Left ventricle myocardium superior (tissue), 1 donor: Measurements from ENCODE around the gene KLHL10. TPM values are rescaled to one million over a fixed set of nuclear protein-coding genes. Genes with fewer than 3 reads are reported as not detected.
A peak's percentile ranks its signal among the peaks of the same experiment; 100 is the strongest.
"Not testable (repeated sequence)": the region's sequence is repeated elsewhere in the genome, so short reads cannot be mapped to it uniquely, and the experiment has no call there.

Experiments
- ATAC-seq: fragments of 200-7000 bp; cut with Tn5 transposase; one replicate; pipeline ENCODE4 v1.9.1; 2020; ENCODE audit warnings: mild to moderate bottlenecking, moderate library complexity
- DNase-seq: peaks from one replicate; pipeline ENCODE4 v3.0.0-alpha.2; 2020
- intact Hi-C: fragments of 100-400 bp; cut with micrococcal nuclease; formaldehyde crosslinking; loops from one replicate; pipeline ENCODE4 v1.11.0; 2022
- total RNA-seq: library from RNA; stranded (reverse); fragmentation: NEBNext Ultra II Directional; extraction: Animal tissue kit (Norgen Biotek cat#: 25700); gene quantifications from one replicate; pipeline ENCODE4 v1.2.1, GENCODE V29; 2021
- donor health status: DM: no; HTN: yes; CAD: no; lungs with severe emphysema.

Gene KLHL10
- total RNA-seq, 1 donor from 2014 or later, result 0.12 TPM

DNA sequence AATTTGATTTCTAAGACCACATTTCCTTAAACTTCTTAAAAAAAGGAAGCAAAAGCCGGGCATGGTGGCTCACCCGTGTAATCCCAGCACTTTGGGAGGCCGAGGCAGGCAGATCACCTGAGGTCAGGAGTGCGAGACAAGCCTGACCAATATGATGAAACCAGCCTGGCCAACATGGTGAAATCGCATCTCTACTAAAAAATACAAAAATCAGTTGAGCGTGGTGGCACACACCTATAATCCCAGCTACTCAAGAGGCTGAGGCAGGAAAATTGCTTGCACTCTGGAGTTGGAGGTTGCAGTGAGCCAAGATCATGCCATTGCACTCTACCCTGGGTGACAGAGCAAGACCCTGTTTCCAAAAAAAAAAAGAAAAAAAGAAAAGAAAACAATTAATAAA, 3.2 kb downstream of the KLHL10 start:
- ATAC-seq, intact Hi-C loops, DNase-seq: not testable (repeated sequence)

DNA sequence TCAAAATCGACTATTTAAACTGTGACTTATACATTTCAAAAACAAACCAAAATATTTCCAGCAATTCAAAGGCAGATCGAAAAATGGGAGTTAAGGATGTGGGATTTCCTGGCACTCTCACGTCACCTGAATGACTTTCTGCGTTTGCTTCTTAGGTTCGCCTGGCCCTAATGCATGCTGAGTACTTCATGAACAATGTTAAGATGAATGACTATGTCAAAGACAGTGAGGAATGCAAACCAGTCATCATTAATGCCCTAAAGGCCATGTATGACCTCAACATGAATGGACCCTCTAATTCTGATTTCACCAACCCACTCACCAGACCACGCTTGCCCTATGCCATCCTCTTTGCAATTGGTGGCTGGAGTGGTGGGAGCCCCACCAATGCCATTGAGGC, 7.3 kb downstream of the KLHL10 start:
- ATAC-seq, result no peak
- intact Hi-C loops, result no loop called here

GRCh38 chr17:41848788-41849187, 11.2 kb downstream of the KLHL10 start:
- no peak for ATAC-seq
- intact Hi-C loops, result no loop called here
- no peak for DNase-seq

More for the DNA sequence above, 7.3 kb downstream of the KLHL10 start:
- no peak for DNase-seq

- DNase-seq (no peak), ATAC-seq (no peak)
- intact Hi-C loops, result no loop called here
Observed at GRCh38 chr17:41849251-41849990, 11.8 kb downstream of the KLHL10 start.

DNA sequence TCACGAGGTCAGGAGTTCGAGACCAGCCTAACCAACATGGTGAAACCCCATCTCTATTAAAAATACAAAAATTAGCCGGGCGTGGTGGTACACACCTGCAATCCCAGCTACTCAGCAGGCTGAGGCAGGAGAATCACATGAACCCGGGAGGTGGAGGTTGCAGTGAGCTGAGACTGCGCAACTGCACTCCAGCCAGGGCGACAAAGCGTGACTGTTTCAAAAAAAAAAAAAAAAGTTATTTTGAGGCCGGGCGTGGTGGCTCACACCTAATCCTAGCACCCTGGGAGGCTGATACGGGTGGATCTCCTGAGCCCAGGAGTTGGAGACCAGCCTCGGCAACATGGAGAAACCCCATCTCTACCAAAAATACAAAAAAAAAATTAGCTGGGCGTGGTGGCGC, 13.8 kb downstream of the KLHL10 start:
- intact Hi-C loops, DNase-seq, ATAC-seq: not testable (repeated sequence)

DNA sequence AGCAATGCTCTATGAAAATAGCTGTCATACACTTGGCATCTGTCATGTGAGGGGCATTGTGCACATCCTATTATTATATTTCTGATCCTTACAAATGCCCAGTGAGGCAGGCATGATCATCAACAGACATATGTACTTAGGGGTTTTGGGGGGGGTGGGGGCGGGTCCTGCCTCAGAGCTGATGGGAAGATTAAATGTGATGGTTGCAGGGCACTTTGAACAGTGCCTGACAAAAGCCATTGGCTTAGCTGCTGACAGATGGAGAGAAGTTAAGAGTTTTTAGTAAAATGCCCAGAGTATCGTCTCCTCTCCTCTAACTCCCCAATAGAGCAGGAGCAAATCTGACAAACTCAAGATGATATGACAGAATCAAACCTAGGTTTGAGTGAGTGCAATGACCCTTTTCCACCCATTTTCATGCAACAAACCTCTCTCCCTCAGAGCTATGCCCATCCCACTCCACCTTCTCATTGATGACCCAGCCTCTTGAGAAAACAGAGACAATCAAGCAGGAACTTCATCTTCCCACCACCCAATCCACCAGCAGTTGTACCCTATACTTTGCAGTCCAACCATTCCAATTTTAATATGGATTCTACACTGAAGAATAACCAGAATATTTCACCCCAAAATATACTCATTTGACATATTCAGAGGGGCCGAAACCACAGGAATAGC, 22.8 kb downstream of the KLHL10 start:
- intact Hi-C loops, result no loop called here
- ATAC-seq, result no peak
- no peak for DNase-seq

DNA sequence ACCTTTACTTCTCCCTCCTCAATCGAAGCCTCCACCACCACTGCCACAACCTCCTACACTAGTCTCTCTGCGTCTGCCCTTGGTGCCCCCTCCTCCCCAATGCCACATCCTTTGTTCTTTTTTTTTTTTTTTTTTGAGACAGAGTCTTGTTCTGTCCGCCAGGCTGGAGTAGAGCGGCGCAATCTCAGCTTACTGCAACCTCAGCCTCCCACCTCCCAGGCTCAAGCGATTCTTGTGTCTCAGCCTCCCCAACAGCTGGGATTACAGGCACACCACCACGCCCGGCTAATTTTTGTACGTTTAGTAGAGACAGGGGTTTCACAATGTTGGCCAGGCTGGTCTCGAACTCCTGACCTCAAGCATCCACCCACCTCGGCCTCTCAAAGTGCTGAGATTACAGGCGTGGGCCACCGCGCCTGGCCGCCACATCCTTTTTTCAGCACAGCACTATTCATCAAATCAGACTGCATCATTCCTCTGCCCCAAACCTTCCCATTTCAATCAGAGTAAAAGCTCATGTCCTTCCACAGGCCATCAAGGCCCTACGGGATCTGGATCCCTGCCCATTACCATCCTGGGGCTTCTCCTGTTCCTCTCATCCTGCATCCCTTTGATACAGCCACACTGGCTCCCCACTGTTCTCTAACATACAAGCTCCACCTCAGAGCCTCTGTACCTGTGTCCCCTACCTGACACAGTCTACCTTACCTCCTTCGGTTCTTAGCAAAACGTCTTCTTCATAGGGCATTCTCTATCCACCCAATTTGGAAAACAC, 25.6 kb downstream of the KLHL10 start:
- DNase-seq (no peak), ATAC-seq (no peak)
- intact Hi-C loops, result no loop called here

GRCh38 chr17:41864498-41864835, 26.8 kb downstream of the KLHL10 start:
- intact Hi-C loops, result no loop called here
- DNase-seq (no peak), ATAC-seq (peak; percentile 67)

GRCh38 chr17:41864836-41865595, 27.4 kb downstream of the KLHL10 start, which contains the start of gene KLHL11:
Gene KLHL11 (minus strand): TSS chr17:41865423. CDS start chr17:41865370, 53 bp downstream.
- peak; percentile 99 for ATAC-seq
- peak; percentile 94 for DNase-seq
- intact Hi-C loops, result no loop called here

DNA sequence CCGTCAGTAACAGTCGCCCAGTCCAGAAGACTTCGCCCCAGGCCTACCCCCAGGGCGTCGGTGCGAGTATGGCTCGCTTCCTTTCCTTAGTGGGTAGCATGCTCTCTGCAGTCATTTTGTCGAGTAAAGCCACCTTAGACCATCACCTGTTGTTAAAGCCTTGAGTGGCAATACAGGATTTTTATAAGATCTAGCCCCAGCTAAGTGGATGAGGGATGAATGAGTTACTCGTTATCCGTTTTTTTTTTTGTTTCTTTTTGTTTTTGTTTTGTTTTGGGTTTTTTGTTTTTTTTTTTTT, 27.9 kb downstream of the KLHL10 start:
- ATAC-seq (no peak), DNase-seq (no peak)
- intact Hi-C loops, result no loop called here

GRCh38 chr17:41868568-41868967, 30.9 kb downstream of the KLHL10 start:
- no peak for DNase-seq
- intact Hi-C loops, result no loop called here

GRCh38 chr17:41869426-41869825, 31.8 kb downstream of the KLHL10 start:
- no peak for DNase-seq
- intact Hi-C loops, result no loop called here
- ATAC-seq, result no peak

More at GRCh38 chr17:41868568-41868967, 30.9 kb downstream of the KLHL10 start:
- no peak for ATAC-seq

GRCh38 chr17:41870097-41870496, 32.5 kb downstream of the KLHL10 start:
- DNase-seq, result no peak

DNA sequence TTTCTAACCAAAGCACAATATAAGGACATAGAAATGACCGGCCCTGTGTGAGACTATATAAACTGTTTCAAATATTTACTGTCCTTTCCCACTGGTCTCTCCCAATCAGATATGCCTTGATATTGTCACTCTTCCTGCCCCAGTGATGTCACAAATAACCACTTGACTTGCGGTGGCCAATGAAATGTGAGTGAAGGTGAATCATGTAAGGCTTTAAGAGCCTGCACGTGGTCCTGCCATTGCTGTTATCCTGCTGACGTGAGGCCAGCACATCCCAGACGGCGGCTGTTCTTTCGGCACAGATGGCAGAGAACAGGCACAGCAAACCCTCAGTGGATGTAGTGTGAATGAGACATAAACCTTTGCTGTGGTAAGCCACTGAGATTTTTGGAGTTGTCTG, 33.0 kb downstream of the KLHL10 start:
- DNase-seq (no peak), ATAC-seq (peak; percentile 44)
- intact Hi-C loops, result no loop called here

More at GRCh38 chr17:41870097-41870496, 32.5 kb downstream of the KLHL10 start:
- ATAC-seq, result no peak
- intact Hi-C loops, result no loop called here

GRCh38 chr17:41871789-41872188, 34.2 kb downstream of the KLHL10 start:
- intact Hi-C loops, result no loop called here
- no peak for ATAC-seq
- no peak for DNase-seq

GRCh38 chr17:41873559-41874292, 36.1 kb downstream of the KLHL10 start:
- ATAC-seq (no peak), DNase-seq (no peak)
- intact Hi-C loops, result no loop called here

DNA sequence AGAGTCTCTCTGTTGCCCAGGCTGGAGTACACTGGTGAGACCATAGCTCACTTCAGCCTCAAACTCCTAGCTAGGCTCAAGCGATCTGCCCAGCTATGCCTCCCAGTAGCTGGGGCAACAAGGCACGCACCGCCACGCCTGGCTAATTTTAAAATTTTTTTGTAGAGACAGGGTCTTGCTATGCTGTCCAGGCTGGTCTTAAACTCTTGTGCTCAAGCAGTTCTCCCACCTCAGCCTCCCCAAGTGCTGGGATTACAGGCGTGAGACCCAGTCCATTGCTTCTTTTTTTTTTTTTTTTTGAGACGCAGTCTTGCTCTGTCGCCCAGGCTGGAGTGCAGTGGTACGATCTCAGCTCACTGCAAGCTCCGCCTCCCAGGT, 36.7 kb downstream of the KLHL10 start:
- intact Hi-C loops, ATAC-seq, DNase-seq: not testable (repeated sequence)

DNA sequence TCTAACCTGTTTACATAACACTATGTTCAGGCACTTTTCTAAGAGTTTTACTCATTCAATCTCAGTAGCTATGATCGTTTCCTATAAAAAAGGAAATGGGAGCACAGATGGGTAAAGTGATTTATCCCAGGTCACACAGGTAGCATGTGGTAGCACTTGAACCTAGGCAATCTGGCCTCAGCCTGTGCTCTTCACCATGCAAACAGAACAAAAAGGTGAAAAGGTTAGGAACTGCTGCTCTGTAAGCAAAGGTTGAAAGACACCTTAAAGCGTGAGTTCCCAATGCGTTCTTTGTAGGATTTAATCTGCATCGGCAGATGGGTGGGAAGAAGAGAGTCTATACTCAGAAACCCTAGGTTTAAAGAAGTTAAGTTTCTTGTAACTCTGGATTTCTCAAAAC, 42.5 kb downstream of the KLHL10 start:
- intact Hi-C loops, result no loop called here
- DNase-seq, result no peak
- no peak for ATAC-seq

DNA sequence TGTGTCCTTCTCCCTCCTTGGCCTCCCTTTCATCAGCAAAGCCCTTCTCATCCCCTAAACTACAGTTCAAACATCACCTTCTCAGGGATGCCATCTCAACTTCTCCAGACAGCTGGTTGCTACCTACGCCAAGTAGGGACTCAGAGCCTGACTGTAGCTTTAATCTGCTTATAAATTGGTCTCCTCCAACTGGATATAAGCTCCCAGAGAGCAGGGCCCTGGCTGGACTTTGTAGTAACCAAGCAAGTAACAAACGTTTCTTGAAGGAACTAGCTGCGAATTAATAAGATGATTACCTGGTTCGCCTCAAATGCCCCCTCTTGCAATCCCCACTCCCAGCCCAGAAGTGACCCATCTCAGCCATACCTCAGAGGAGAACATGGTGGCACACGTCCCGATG, 45.1 kb downstream of the KLHL10 start:
- ATAC-seq (no peak), DNase-seq (no peak)
- intact Hi-C loops, result no loop called here
